BJ (cell line): ENCODE measurements around the gene FASTKD3. TPM values are rescaled to one million over a fixed set of nuclear protein-coding genes. Genes with fewer than 3 reads are reported as not detected.
A peak's percentile ranks its signal among the peaks of the same experiment; 100 is the strongest.

Source experiments
- CTCF ChIA-PET: fragments of 350-600 bp; formaldehyde crosslinking; extraction: SDS; loops from one replicate; lab custom pipeline; 2021; ENCODE audit warnings: antibody characterized with exemption, inconsistent platforms; lab: Yijun Ruan, JAX
- POLR2A ChIA-PET: fragments of 300-600 bp; sonication (Branson Sonifier 250); formaldehyde crosslinking; extraction: SDS; loops from one replicate; lab custom pipeline; 2021; ENCODE audit warnings: antibody characterized with exemption; lab: Charles Lee
- DNase-seq: peaks from one replicate; pipeline ENCODE4 v3.0.0-alpha.2; 2011; ENCODE audit warnings: low read depth
- H3K27me3 ChIP-seq: 2 replicates; pipeline ENCODE4 v1.6.0; 2011; ENCODE audit warnings: low read length; ENCODE audit not compliant: control insufficient read depth, insufficient read depth
- H3K36me3 ChIP-seq: 2 replicates; pipeline ENCODE4 v1.5.1; 2011; ENCODE audit warnings: low read length; ENCODE audit not compliant: control insufficient read depth, insufficient read depth
- H3K4me3 ChIP-seq: 2 replicates; pipeline ENCODE4 v1.5.1; 2011; ENCODE audit warnings: low read depth, mild to moderate bottlenecking, control low read depth, low read length
- polyA plus RNA-seq: library from polyadenylated mRNA; depleted of rRNA; stranded (reverse); fragments of >200 nt; gene quantifications from 2 replicates; pipeline ENCODE4 v1.2.3, GENCODE V29; 2011
- TF ChIP-seq, protein P1 (sequence below): IDR thresholded peaks from 2 replicates; pipeline ENCODE4 v1.5.1; 2011; ENCODE audit warnings: low read depth, mild to moderate bottlenecking, control low read depth, inconsistent platforms, low read length, moderate library complexity; ENCODE audit not compliant: insufficient read depth

FASTKD3 gene
- polyA plus RNA-seq, 1 experiment = 5.6 TPM

DNA sequence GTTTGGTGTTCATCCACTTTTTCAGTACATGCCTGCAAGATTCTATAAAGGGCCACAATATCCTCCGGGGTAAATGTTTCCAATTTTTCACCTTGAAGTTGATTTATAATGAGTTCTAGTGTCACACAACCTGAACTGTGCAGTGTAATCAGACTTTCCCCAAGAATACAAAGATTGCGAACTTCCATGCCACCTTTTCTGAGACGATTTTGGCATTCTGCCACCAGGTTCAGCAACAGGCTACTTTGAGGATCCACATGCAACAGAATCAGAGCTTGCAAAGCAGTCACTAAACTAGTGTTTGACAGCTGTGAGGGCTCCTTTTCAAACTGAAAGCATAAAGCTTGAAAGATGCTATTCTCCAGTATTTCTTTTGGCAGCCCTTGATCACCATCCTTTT lies 1.6 kb downstream of the FASTKD3 start:
- no peaks in the 10 kb centered on the region for H3K27me3 ChIP-seq
- no peak overlapping the region for H3K4me3 ChIP-seq
- CTCF ChIA-PET = interaction anchor here (2.4 kb wide), 1 partner anchor 10 kb away, joined by 10 read pairs; no protein-coding TSS in a partner anchor
- POLR2A ChIA-PET = no interaction called here
- TF ChIP-seq, protein P1, sequence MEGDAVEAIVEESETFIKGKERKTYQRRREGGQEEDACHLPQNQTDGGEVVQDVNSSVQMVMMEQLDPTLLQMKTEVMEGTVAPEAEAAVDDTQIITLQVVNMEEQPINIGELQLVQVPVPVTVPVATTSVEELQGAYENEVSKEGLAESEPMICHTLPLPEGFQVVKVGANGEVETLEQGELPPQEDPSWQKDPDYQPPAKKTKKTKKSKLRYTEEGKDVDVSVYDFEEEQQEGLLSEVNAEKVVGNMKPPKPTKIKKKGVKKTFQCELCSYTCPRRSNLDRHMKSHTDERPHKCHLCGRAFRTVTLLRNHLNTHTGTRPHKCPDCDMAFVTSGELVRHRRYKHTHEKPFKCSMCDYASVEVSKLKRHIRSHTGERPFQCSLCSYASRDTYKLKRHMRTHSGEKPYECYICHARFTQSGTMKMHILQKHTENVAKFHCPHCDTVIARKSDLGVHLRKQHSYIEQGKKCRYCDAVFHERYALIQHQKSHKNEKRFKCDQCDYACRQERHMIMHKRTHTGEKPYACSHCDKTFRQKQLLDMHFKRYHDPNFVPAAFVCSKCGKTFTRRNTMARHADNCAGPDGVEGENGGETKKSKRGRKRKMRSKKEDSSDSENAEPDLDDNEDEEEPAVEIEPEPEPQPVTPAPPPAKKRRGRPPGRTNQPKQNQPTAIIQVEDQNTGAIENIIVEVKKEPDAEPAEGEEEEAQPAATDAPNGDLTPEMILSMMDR = no peak
- 0 out of 2 replicates have a peak, but pooled peaks cover 1% of the 10 kb centered on the region for H3K36me3 ChIP-seq
- DNase-seq = no peak

DNA sequence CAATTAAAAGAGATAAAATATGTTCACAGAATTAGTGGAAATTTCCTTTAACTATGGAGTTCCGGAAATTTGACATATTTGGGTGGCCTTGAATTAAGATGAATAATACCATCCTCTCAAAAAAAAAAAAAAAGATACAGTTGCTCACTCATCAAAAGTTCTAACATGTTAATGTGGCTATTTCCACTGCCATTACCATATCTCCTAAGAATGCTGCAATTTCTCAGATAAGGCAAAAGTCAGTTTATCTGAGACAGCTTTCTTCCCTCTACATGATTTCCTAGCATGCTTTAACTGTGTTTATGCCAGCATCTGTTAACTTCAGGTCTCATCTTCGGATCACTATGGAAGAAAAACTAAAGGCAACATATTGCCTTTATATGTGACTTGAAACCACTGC lies 2.6 kb downstream of the FASTKD3 start:
- no peak for DNase-seq
- ChIA-PET POLR2A (no interaction called here), CTCF (interaction anchor here (2.4 kb wide), 1 partner anchor 9 kb away, joined by 10 read pairs; no protein-coding TSS in a partner anchor)
- Histone ChIP-seq H3K4me3 (no peak overlapping the region), H3K36me3 (peaks cover 4% of the 10 kb centered on the region), H3K27me3 (no peaks in the 10 kb centered on the region)
- TF ChIP-seq, protein P1 = no peak

DNA sequence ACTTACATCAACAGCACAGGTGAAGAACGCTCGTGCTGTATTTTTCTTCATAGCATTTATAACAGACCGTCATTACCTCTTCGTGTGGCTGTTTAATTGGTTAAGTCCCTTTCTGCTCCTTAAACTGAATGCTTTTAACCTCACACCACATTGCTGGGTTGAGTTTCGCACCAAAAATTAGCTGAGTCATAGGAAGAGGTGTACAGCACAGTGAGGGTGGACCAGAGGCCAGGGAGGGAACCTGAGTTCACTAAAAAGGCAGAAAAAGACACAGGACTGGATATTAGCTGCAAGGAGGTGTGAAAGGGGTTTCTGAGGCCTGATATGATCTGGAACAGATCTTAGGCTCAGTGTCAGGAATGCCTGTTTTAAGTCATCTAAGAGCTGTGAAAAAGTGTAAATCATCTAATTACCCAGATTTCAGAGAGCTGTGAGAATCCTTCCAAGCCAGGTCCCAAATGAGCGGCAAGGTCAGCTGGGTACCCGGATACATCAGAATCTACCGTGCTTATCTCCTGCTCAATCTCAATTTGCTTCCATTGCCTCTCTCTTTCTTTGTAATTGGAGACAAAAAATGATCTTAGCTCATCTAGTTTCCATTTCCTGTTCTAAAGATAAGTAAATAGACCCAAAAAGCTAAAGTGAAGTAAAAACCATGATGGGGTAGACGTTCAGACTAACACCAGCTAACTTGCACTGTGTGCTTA lies 10.8 kb downstream of the FASTKD3 start:
- ChIA-PET CTCF (interaction anchor here (0.9 to 2.7 kb wide), 4 partner anchors 9 to 20 kb away, joined by 3 to 10 read pairs (median 4); no protein-coding TSS in a partner anchor), POLR2A (no interaction called here)
- Histone ChIP-seq H3K27me3 (no peaks in the 10 kb centered on the region), H3K4me3 (no peak overlapping the region), H3K36me3 (peaks cover 5% of the 10 kb centered on the region)
- TF ChIP-seq, protein P1 = no peak
- no peak for DNase-seq

DNA sequence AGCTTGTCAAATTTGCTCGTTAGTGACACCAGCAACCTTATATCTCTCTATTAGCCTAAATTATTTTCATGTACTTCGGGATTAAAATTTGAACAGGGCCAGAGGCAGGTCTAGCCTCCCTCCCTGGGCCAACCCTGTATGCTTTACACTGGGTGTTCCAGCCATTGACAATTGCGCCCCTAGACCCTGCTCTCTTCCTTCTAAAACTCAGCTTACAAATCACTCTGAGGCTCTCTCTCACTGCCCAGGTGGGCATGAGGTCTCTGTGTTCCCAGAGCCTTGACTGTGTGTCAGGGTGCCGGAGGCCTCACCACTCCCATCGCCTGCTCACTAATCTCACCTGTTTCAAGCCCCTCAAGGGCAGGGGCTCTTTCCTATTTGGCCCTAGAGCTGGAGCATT lies 11.5 kb downstream of the FASTKD3 start:
- ChIA-PET POLR2A (no interaction called here), CTCF (interaction anchor here (1.0 to 2.7 kb wide), 2 partner anchors 10 to 18 kb away, joined by 5 to 10 read pairs; no protein-coding TSS in a partner anchor)
- H3K36me3 ChIP-seq = peaks cover 5% of the 10 kb centered on the region
- TF ChIP-seq, protein P1 = no peak
- DNase-seq = no peak
- no peaks in the 10 kb centered on the region for H3K27me3 ChIP-seq
- no peak overlapping the region for H3K4me3 ChIP-seq

DNA sequence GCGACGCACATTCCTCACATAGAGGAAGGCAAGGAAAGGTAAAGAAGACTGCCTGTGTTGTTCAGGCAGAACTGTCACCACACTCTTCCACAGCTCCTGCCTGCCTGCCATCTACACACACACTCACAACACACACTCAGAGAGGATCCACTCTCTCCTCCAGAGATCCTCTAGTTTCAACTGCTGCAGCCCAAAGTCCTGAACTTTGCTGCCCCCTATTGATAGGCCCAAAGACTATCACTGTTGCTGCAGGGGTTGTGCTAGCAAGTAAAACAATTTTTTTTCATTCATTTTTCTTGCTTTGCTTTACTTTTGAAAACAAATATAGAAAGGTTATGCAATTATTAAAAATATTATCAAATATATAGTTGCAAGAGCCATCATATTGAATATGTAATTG lies 12.0 kb downstream of the FASTKD3 start:
- CTCF ChIA-PET = interaction anchor here (1.2 to 2.7 kb wide), 2 partner anchors 11 kb away, joined by 3 to 10 read pairs; no protein-coding TSS in a partner anchor
- no peak overlapping the region for H3K4me3 ChIP-seq
- TF ChIP-seq, protein P1 = peak; percentile 64
- no peak for DNase-seq
- H3K36me3 ChIP-seq = peaks cover 3% of the 10 kb centered on the region; the same call in 1 of the 2 replicates
- no peaks in the 10 kb centered on the region for H3K27me3 ChIP-seq
- POLR2A ChIA-PET = no interaction called here
